SH-SY5Y (cell line): ENCODE results near the gene SLC12A7.

Experiments
- GATA2 ChIP-seq: IDR thresholded peaks from 2 replicates; pipeline ENCODE4 v1.6.1; 2011; ENCODE audit warnings: mild to moderate bottlenecking, low read depth, low read length
- GATA3 ChIP-seq: IDR thresholded peaks from 2 replicates; pipeline ENCODE4 v1.6.1; 2011; ENCODE audit warnings: low read depth, mild to moderate bottlenecking, low read length, moderate library complexity

SLC12A7 gene

DNA sequence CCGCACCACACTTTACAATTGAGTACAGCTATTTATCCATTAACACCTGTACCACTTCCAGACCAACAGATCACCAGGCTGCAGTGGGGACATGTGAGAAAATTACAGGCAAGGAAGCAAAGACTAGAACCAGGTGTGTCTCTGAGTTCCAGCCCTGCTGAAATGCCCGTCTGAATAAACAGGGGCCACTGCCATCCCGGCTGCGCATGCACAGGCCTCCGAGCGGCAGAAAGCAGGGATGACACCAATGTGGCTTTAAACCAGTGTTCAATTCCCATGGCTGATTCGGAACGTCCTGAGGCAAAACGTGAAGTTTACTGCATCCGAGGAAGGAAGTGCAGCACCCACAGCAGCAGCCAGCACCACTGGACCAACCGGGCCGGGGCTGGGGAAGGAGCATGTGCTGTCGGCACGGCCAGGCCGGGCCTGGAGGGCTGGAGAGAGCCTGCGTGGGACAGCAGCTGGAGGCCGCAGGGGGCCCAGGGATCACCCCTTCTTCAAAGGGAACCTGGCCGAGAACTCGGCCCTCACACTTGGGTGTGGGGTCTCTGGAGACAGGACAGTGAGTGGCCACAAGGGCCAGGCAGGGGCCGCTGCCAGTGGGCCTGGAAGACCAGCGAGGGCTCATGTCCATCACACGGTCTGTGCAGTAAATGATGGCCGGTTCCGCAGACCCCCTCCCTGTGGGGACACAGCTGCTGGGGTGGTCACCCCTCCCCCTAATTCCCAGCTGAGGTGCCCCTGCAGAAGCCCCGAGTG lies 33.0 kb upstream of the SLC12A7 start:
- TF ChIP-seq GATA2 = no peak
- TF ChIP-seq GATA3 = no peak

GRCh38 chr5:1144089-1144488 lies 32.2 kb upstream of the SLC12A7 start:
- no peak for TF ChIP-seq GATA2
- TF ChIP-seq GATA3 = no peak

DNA sequence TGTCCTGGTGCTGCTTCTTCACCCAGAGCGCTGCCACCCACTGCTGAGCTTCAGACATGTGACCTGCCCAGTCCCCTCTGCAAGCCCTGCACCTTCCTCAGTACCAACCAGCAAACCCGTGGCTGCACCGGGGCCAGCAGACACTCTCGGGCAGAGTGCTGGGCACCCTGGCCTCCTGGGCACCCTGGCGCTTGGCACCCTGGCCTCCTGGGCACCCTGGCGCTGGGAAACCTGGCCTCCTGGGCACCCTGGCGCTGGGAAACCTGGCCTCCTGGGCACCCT lies 31.7 kb upstream of the SLC12A7 start:
- TF ChIP-seq GATA3 = no peak
- no peak for TF ChIP-seq GATA2

DNA sequence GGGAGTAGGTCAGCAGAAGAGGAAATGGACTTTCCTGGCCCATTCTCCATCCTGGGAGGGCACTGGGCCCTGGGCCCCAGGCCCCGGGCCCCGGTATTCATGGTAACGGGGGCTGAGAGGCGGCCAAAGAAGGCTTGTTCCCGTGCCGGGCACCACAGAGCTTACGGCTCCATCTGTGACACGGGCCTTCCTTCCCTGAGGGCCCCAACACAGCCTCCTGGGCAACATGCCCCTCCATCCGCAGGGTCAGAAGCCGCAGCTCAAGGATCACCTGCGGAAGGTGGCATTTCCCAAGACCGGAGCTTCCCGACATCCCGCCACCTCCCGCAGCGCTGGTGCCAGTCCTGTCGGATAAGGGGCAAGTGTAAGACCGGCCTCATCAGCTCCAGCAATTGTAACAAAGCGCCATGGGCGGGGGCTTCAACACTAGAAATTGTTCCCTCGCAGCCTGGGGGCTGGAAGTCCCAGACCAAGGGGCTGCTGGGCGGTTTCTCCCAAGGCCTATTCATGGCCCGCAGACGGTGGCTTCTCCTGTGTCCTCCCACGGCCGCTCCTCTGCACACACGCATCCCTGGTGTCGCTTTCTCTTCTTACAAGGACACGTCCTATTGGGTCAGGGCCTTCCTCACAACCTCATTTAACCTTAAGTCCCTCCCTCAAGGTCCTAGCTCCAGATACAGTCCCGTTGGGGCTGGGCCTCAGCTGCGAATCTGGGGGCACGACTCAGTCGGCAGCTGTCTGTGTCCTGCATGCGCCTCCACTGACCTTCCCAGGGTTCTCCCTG lies 31.2 kb upstream of the SLC12A7 start:
- TF ChIP-seq GATA2 = no peak
- TF ChIP-seq GATA3 = no peak

DNA sequence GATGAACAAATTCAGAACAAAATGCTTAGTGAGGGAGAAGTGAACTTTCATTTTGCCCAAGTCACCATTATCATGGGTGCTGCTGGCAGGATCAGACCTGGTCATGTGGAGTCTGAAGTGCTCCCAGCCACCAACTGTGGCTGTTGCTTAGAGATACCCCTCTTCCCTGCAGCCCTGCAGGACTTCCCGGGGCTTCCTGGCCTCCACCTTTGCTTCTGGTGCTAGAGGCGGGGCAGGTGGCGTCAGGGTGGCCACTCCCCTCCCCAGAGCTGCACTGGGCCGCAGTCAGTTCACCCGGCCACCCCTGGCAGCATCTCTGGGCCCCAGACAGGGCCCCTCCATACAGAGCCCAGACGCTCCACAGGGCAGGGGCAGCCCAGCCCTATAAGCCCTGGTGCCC lies 30.0 kb upstream of the SLC12A7 start:
- TF ChIP-seq GATA2 (no peak), GATA3 (no peak)

GRCh38 chr5:1140818-1141189 lies 28.9 kb upstream of the SLC12A7 start:
- TF ChIP-seq GATA2 (no peak), GATA3 (no peak)

DNA sequence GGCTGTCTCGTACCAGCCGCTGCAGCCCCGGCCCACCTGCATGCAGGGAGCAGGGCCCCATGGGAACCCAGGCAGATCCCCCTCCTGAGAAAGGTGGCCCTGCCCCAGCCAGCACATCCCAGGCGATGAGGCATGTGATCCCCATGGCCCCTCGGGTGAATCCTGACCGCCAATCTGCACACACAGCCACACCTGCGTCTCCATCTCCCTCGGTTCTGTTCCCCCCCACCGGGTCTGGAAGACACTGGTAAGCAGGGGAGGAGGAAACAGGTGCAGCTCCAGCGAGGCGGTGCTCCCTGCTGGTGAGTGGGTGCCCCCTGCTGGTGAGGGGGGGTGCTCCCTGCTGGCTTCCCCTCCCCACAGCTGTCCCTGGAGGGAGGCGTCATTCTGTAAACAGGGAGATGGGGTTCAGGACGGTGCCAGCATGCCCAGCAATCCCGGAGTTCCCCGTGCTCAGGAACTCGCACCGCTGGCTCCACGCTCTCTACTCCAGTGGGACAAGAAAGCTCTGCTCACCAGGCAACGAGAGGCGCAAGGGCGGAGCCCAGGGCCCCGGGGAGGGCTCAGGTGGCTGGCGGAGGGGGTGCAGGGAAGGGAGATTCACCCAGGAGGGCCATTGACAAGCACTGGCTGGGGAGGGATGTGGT lies 28.4 kb upstream of the SLC12A7 start:
- TF ChIP-seq GATA3 (no peak), GATA2 (no peak)

DNA sequence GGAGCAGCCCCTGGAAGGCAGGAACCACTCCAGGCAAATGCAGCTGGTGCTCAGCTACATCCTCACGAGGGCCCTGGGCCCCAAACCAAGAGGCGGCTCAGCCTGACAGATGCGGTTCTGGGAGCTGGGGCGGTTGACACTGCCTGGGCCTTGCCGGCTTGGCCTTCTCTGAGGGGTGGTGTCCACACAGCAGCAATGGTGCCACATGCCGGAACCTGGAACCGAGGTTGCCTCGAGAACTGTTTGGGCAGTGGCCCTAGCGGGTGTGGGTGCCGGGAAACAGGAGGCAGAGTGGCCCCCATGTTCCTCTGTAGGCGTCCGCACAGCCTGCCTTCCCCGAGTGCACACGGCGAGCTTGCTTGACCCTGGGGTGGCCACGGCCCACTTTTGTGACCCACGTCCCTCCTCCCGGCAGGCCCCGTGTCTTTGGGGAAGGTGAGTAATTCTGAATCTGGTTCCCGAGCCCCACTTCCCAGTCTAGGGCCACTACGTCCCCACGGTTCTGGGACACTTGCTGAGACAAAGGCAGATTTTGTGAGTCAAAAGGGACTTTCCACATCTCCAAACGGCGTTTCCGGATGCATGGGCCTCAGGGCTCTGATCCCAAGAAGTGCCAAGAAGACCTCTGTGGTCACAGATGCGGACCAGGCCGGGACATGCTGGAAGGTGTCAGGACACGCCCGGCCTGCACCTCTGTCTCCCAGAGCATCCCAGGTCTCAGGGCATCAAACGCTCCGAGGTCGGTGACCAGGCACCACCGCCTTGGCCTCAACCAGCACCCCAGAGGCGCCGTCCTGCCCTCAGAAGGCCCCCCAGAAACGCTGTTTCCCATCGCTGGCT lies 27.7 kb upstream of the SLC12A7 start:
- TF ChIP-seq GATA3 = no peak
- no peak for TF ChIP-seq GATA2

GRCh38 chr5:1138445-1139245 lies 26.8 kb upstream of the SLC12A7 start:
- no peak for TF ChIP-seq GATA2
- TF ChIP-seq GATA3 = no peak

- TF ChIP-seq GATA3 (no peak), GATA2 (no peak)
Measured at GRCh38 chr5:1137567-1138444, 25.9 kb upstream of the SLC12A7 start.

DNA sequence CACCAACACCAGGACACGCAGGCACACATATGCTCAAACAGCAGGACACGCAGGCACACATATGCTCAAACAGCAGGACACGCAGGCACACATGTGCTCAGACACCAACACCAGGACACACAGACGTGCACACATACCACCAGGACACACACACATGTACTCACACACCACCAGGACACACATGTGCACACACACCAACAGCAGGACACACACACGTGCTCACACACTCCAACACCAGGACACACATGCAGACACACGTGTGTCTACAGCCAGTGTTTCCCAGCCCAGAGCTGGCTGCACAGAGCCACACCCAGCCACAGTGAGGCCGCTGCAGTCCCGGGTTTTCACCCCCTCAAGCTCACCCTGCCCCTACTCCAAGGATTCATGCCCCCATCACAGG lies 25.0 kb upstream of the SLC12A7 start:
- no peak for TF ChIP-seq GATA2
- no peak for TF ChIP-seq GATA3

DNA sequence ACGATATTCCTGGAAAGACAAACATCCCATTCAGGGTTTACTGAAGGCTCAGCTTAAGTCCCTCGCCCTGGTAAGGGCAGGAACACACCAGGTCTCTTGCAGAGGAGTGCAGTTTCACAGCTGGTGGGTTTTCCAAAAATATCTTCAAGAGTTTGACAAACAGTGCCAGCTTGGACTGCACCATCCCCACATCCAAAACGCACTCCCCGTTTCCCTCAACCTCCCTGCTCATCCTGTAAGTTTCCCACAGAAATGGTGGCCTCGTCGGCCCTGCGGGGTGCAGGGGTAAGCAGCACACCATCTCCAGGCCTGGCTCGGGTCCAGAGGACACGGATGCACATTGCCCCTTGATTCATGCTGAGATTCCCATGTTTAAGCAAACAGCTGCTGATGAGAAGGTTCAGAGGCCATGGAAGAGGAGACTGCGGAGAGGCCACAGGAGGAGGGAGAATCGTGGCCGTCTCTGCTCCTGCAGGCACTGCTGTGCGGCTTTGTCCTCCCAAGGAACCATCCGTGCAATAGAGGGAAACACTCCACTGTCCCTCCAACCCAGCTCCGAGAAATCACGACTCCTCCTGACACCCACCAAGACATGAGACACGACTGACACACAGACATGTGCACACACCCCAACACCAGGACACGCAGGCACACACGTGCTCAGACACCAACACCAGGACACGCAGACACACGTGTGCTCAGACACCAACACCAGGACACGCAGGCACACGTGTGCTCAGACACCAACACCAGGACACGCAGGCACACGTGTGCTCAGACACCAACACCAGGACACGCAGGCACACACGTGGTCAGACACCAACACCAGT lies 24.0 kb upstream of the SLC12A7 start:
- TF ChIP-seq GATA3 (no peak), GATA2 (no peak)
